ENCODE measurements around the gene SLC39A2.
"Not testable (repeated sequence)": the region's sequence is repeated elsewhere in the genome, so short reads cannot be mapped to it uniquely, and the experiment has no call there.

GRCh38 chr14:20954736-20955537 lies 44.2 kb upstream of the SLC39A2 start, which contains the start of gene RNASE2:
- not testable (repeated sequence) for TF ChIP-seq CTCF (IDR thresholded peaks at IDR 0.05; ENCODE audit: insufficient read depth, low read length, poor library complexity, severe bottlenecking); EZH2phosphoT487 (conservative IDR thresholded peaks at IDR 0.05; ENCODE audit: low read length)
